GM12878 (cell line): ENCODE results near the gene CNDP1. TPM values are rescaled to one million over a fixed set of nuclear protein-coding genes. Genes with fewer than 3 reads are reported as not detected.

Experiments used
- ATAC-seq: fragments of 200-7000 bp; cut with Tn5 transposase; 3 replicates; pipeline ENCODE4 v1.9.1; 2020; ENCODE audit warnings: mild to moderate bottlenecking, moderate library complexity
- BruUV-seq: library from RNA; stranded (reverse); fragments of 400-500 nt; replicated peaks from 2 replicates; lab custom pipeline; 2021; lab: Mats Ljungman, UMichigan
- CTCF ChIA-PET: fragments of 300-600 bp; sonication (Branson Sonifier 250); formaldehyde crosslinking; extraction: SDS; loops from one replicate; lab custom pipeline; 2021; ENCODE audit warnings: inconsistent platforms; lab: Yijun Ruan, JAX
- POLR2A ChIA-PET: fragments of 350-600 bp; formaldehyde crosslinking; extraction: SDS; loops from one replicate; lab custom pipeline; 2021; ENCODE audit warnings: inconsistent platforms; lab: Charles Lee
- RAD21 ChIA-PET: fragments of 300-600 bp; sonication (Branson Sonifier 250); formaldehyde crosslinking; loops from one replicate; lab custom pipeline; 2023; ENCODE audit warnings: antibody characterized with exemption; ENCODE audit not compliant: unreplicated experiment; lab: Charles Lee
- SMC1A ChIA-PET: fragments of 300-600 bp; sonication (Branson Sonifier 250); formaldehyde crosslinking; loops from one replicate; lab custom pipeline; 2023; ENCODE audit not compliant: unreplicated experiment, uncharacterized antibody; lab: Charles Lee
- DNase-seq: peaks from one replicate; pipeline ENCODE4 v3.0.0-alpha.2; 2011; ENCODE audit warnings: low read depth, low spot score
- FAIRE-seq: peaks from 3 replicates; lab custom pipeline; 2011; peaks lifted over from hg19 to GRCh38; lab: Jason Lieb, UNC
- H2AFZ ChIP-seq: 2 replicates; pipeline ENCODE4 v1.6.0; 2011; ENCODE audit warnings: low read depth, low read length, control low read depth; ENCODE audit not compliant: control insufficient read depth
- H3K27ac ChIP-seq: 2 replicates; pipeline ENCODE4 v1.5.1; 2011; ENCODE audit warnings: control low read depth; ENCODE audit not compliant: control insufficient read depth, insufficient read depth
- H3K27me3 ChIP-seq, 2 experiments: replicated peaks in 1 of 2; 2 replicates each; pipeline versions ENCODE4 v1.6.0 to v1.6.1; 2011; ENCODE audit warnings: low read length in 1 of 2; ENCODE audit not compliant: control insufficient read depth in 2 of 2, insufficient read depth in 2 of 2
- H3K36me3 ChIP-seq, 2 experiments: 2 replicates each; pipeline ENCODE4 v1.5.1; 2011; ENCODE audit warnings: low read length in 1 of 2; ENCODE audit not compliant: control insufficient read depth in 2 of 2, insufficient read depth in 2 of 2
- H3K4me1 ChIP-seq: 2 replicates; pipeline ENCODE4 v1.6.1; 2011; ENCODE audit warnings: mild to moderate bottlenecking, low read length, moderate library complexity, mixed read lengths; ENCODE audit not compliant: control insufficient read depth, insufficient read depth
- H3K4me2 ChIP-seq: 2 replicates; pipeline ENCODE4 v1.6.0; 2011; ENCODE audit warnings: control low read depth; ENCODE audit not compliant: control insufficient read depth, insufficient read depth
- H3K4me3 ChIP-seq: fragments of 200-600 bp; sonication (generic); 2 replicates; pipeline ENCODE4 v1.5.1; 2016
- H3K79me2 ChIP-seq: 2 replicates; pipeline ENCODE4 v1.6.0; 2011; ENCODE audit warnings: low read length; ENCODE audit not compliant: control insufficient read depth, insufficient read depth
- H3K9ac ChIP-seq: 2 replicates; pipeline ENCODE4 v1.8.0; 2011; ENCODE audit warnings: low read length, control low read depth, mixed read lengths; ENCODE audit not compliant: control insufficient read depth, insufficient read depth
- H3K9me3 ChIP-seq: replicated peaks from 3 replicates; pipeline ENCODE4 v1.5.1; 2011; ENCODE audit warnings: mild to moderate bottlenecking, low read length; ENCODE audit not compliant: control insufficient read depth, insufficient read depth
- H4K20me1 ChIP-seq: 2 replicates; pipeline ENCODE4 v1.6.0; 2011; ENCODE audit not compliant: control insufficient read depth, insufficient read depth
- CREM ChIP-seq: IDR thresholded peaks from 2 replicates; pipeline ENCODE4 v1.6.1; 2014; ENCODE audit warnings: antibody characterized with exemption, low read depth
- GABPA ChIP-seq: IDR thresholded peaks from 2 replicates; pipeline ENCODE4 v1.6.1; 2014; ENCODE audit warnings: antibody characterized with exemption, low read depth, mild to moderate bottlenecking, inconsistent platforms
- IRF4 ChIP-seq: IDR thresholded peaks from 2 replicates; pipeline ENCODE4 v1.6.1; 2011; ENCODE audit warnings: low read depth, low read length
- RAD21 ChIP-seq: IDR thresholded peaks from 2 replicates; pipeline ENCODE4 v1.6.1; 2011; ENCODE audit warnings: mild to moderate bottlenecking, low read depth, low read length, moderate library complexity; ENCODE audit not compliant: insufficient read depth
- RAD51 ChIP-seq: fragments of 450-650 bp; IDR thresholded peaks from 2 replicates; pipeline ENCODE4 v1.6.1; 2016; ENCODE audit warnings: moderate library complexity, mild to moderate bottlenecking, inconsistent platforms
- RB1 ChIP-seq: fragments of 450-650 bp; formaldehyde crosslinking; IDR thresholded peaks from 2 replicates; pipeline ENCODE4 v1.6.1; 2017; ENCODE audit warnings: mild to moderate bottlenecking, borderline replicate concordance
- STAT1 ChIP-seq: fragments of 450-650 bp; conservative IDR thresholded peaks from 2 replicates; pipeline ENCODE4 v1.6.1; 2014; ENCODE audit warnings: antibody characterized with exemption, mild to moderate bottlenecking
- WGBS: methylation state at CpG from one replicate; pipeline ENCODE4 v1.1.6; 2016; ENCODE audit warnings: low lambda C conversion rate; ENCODE audit not compliant: insufficient replicate concordance, insufficient coverage; ENCODE audit errors: missing lambda C conversion rate; 5-methylcytosine and 5-hydroxymethylcytosine counted together
- in situ Hi-C: fragments of 300-500 bp; cut with MboI; formaldehyde crosslinking; loops from 9 replicates; pipeline ENCODE4 v1.14.3; 2018; ENCODE audit warnings: mixed read lengths
- intact Hi-C: fragments of 100-400 bp; cut with micrococcal nuclease; formaldehyde crosslinking; loops from one replicate; pipeline ENCODE4 v1.14.2; 2022; ENCODE audit not compliant: unreplicated experiment
- polyA plus RNA-seq, 11 experiments: library from polyadenylated mRNA; depleted of rRNA in 4 of 11; unstranded in 6 of 11; stranded (reverse) in 5 of 11; fragments of >200 nt; fragmentation: Nextera tagmentation in 4 of 11; fragmentation: Illumina TruSeq in 1 of 11; extraction: Ambion mirVana in 4 of 11; extraction: Trizol in 1 of 11; gene quantifications; 1 replicate in 1 of 11; 2 replicates in 10 of 11; pipeline versions ENCODE4 v1.2.1 to v1.2.3, GENCODE V29; 2011 to 2016; ENCODE audit warnings: inconsistent platforms in 2 of 11, missing spikeins in 2 of 11, low read depth in 1 of 11
- total RNA-seq, 4 experiments: library from RNA; depleted of rRNA in 3 of 4; stranded (reverse); fragments of >200 nt in 3 of 4; fragmentation: Illumina TruSeq in 1 of 4; extraction: Trizol in 1 of 4; gene quantifications; 2 replicates each; pipeline versions ENCODE4 v1.2.1 to v1.2.3, GENCODE V29; 2013 to 2021
- TF ChIP-seq, protein P1 (sequence below): fragments of 450-650 bp; IDR thresholded peaks from 2 replicates; pipeline ENCODE4 v1.6.1; 2016; ENCODE audit warnings: mild to moderate bottlenecking, moderate library complexity, borderline replicate concordance

The CNDP1 gene
- total and polyA plus RNA-seq, 10 of the 15 experiments (the other 5 are each of a cell fraction or from before 2014, with no cell fraction given) = 0.04 to 0.05 TPM; not detected in 8

DNA sequence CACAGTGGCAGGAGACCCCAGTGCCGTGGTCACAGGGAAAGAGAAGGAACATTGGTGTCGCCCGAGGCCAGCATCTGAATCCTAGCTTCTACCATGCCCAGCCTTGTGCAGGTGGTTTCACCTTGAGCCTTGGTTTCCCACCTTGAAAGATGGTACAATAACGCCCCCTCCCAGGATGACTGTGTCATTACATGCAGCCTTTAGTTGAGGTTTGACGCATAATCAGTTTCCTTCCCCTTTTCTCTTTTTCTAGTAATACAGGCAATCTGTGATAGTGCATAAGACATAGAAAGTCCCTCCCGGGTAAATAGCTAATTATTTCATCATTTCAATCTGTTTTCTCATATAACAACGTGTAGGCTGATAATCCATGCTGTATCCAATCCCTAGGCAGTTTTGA, 33.5 kb downstream of the CNDP1 start:
- BruUV-seq = no TSS peak
- Histone ChIP-seq H3K36me3 (no peaks in the 10 kb centered on the region), H3K4me1 (no peaks in the 10 kb centered on the region), H4K20me1 (no peaks in the 10 kb centered on the region), H3K79me2 (no peaks in the 10 kb centered on the region), H3K9me3 (no peaks in the 10 kb centered on the region; the same call in 2 of the 3 replicates), H3K4me2 (no peak overlapping the region), H3K27ac (no peak overlapping the region), H3K27me3 (no peaks in the 10 kb centered on the region; a peak in 1 of 4 replicates), H2AFZ (no peak overlapping the region), H3K4me3 (no peak overlapping the region), H3K9ac (no peak overlapping the region)
- WGBS = 36% methylated on average over 7 of the region's 7 CpGs
- no peak for ATAC-seq
- TF ChIP-seq STAT1 = no peak
- TF ChIP-seq RAD21 = peak; percentile 19; the same call in 1 of the 2 replicates
- no peak for TF ChIP-seq RB1
- ChIA-PET POLR2A (no interaction called here), CTCF (no interaction called here), SMC1A (no interaction called here), RAD21 (no interaction called here)
- intact Hi-C loops = no loop called here
- FAIRE-seq = no peak
- no peak for DNase-seq
- in situ Hi-C loops = no loop called here

DNA sequence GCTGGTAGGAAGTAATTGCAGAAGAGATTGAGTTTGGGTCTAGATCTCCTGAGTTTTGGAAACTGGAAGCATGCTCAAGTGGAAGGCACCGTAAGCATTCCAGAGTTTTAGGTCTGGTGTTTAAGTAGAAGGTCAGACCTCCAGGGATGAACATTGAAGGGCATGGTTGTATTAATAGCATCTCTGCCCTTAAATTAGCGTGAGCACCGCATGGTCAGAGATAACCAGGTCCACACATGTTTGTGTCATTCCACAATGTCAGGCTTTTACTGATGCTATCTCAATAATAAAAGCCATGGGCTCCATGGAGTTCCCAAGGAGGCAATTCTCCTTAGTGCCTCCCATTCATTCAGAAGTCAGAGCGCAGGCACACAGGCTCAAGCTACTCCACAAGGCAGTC, 35.1 kb downstream of the CNDP1 start:
- no TSS peak for BruUV-seq
- no peaks in the 10 kb centered on the region for H3K79me2 ChIP-seq
- H3K9me3 ChIP-seq = no peaks in the 10 kb centered on the region; the same call in 2 of the 3 replicates
- H3K27me3 ChIP-seq = no peaks in the 10 kb centered on the region
- TF ChIP-seq CREM (no peak), GABPA (no peak), IRF4 (no peak), RAD51 (no peak)
- TF ChIP-seq, protein P1, sequence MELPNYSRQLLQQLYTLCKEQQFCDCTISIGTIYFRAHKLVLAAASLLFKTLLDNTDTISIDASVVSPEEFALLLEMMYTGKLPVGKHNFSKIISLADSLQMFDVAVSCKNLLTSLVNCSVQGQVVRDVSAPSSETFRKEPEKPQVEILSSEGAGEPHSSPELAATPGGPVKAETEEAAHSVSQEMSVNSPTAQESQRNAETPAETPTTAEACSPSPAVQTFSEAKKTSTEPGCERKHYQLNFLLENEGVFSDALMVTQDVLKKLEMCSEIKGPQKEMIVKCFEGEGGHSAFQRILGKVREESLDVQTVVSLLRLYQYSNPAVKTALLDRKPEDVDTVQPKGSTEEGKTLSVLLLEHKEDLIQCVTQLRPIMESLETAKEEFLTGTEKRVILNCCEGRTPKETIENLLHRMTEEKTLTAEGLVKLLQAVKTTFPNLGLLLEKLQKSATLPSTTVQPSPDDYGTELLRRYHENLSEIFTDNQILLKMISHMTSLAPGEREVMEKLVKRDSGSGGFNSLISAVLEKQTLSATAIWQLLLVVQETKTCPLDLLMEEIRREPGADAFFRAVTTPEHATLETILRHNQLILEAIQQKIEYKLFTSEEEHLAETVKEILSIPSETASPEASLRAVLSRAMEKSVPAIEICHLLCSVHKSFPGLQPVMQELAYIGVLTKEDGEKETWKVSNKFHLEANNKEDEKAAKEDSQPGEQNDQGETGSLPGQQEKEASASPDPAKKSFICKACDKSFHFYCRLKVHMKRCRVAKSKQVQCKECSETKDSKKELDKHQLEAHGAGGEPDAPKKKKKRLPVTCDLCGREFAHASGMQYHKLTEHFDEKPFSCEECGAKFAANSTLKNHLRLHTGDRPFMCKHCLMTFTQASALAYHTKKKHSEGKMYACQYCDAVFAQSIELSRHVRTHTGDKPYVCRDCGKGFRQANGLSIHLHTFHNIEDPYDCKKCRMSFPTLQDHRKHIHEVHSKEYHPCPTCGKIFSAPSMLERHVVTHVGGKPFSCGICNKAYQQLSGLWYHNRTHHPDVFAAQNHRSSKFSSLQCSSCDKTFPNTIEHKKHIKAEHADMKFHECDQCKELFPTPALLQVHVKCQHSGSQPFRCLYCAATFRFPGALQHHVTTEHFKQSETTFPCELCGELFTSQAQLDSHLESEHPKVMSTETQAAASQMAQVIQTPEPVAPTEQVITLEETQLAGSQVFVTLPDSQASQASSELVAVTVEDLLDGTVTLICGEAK = no peak
- no peaks in the 10 kb centered on the region for H3K36me3 ChIP-seq
- FAIRE-seq (no peak), ATAC-seq (no peak), DNase-seq (no peak)
- SMC1A ChIA-PET = no interaction called here
- no peak overlapping the region for H3K27ac ChIP-seq
- intact Hi-C loops = no loop called here
- H4K20me1 ChIP-seq = no peaks in the 10 kb centered on the region
- POLR2A ChIA-PET = no interaction called here
- in situ Hi-C loops = no loop called here
- no peak overlapping the region for H3K4me3 ChIP-seq
- H3K4me1 ChIP-seq = no peaks in the 10 kb centered on the region
- H3K9ac ChIP-seq = no peak overlapping the region
- RAD21 ChIA-PET = no interaction called here
- no peak overlapping the region for H3K4me2 ChIP-seq
- no peak overlapping the region for H2AFZ ChIP-seq
- CTCF ChIA-PET = no interaction called here
- WGBS = 71% methylated on average over 4 of the region's 4 CpGs
